HG03432 (cell line): ENCODE measurements around the gene APC.
A peak's percentile ranks its signal among the peaks of the same experiment; 100 is the strongest.
"Not testable (repeated sequence)": the region's sequence is repeated elsewhere in the genome, so short reads cannot be mapped to it uniquely, and the experiment has no call there.

Source experiments
- ATAC-seq: cut with Tn5 transposase; IDR thresholded peaks from one replicate; pipeline ENCODE4 v1.9.1; 2021; ENCODE audit warnings: mild to moderate bottlenecking, moderate library complexity; ENCODE audit not compliant: unreplicated experiment

The APC gene

DNA sequence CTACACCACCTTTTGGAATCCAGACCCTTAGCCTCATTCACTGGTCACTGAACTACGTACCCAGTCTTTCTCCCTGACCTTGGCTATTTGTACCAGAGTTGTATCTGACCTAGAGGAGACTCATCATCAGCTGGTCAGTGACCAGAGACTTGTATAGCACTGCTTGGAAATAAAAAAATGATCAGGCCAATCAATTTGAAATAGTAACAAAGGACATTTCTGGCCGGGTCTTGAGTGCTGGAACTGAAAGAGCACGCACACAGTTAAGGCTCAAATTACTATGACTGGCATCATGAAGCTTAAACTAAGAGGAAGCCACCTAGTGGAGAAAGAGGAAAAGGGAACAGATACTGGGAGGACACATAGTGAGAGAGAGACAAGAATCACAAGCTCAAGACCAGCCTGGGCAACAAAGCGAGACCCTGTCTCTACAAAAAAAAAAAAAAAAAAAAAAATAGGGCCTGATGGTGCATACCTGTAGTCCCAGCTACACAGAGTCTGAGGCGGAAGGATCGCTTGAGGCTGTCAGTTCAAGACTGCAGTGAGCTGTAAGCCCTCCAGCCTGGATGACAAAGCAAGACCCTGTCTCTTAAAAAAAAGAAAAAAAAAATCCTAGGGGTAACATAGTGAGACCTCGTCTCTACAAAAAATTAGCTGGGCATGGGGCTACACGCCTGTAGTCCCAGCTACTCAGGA lies 110.6 kb downstream of the APC start:
- ATAC-seq = peak; percentile 100

DNA sequence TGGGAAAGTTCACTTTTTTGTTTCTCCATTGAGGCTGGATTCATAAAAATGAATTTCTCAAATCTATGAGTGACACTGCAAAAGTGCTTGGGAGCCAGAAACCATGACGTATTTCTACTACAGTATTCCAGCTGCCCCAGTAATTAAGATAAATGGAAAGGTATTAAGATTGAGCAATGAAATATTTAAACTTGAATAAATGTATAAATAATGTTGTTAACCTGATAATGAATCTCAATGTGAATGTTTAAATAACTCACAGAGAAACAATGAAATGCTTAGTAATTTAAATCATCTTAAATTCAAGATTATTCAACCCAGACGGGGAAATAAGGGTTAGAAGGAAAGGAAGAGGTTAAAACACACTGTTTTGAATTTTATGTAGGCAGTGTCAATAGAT lies 112.2 kb downstream of the APC start:
- ATAC-seq = no peak

DNA sequence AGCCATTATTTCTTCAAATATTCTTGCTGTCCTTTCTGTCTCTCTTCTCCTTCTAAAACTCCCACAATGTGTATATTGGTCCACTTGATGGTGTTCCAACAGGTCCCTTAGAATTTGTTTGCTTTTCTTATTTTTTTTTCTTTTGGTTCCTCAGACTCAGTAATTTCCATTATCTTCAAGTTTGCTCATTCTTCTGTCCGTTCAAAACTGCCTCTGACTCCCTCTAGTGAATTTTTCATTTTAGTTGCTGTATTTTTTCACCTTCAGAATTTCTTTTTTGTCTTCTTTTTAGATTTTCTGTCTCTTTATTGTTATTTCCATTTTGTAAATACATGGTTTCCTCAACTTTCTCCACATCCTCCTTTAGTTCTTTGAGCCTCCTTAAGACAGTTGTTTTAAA lies 117.0 kb downstream of the APC start:
- ATAC-seq = no peak

DNA sequence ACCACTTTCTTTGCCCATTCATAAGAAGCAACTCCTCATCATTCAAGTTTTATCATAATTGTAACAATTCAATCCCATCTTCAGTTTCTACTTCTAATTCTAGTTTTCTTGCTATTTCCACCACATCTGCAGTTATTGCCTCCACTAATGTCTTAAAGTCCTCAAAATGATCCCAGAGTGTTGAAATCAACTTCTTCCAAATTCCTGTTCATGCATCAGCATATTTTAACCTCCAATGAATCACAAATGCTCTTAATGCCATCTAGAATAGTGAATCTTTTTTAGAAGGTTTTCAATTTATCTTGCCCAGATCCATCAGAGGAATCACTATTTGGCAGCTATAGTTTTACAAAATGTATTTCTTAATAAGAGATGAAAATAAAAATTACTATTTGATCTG lies 120.2 kb downstream of the APC start:
- no peak for ATAC-seq

DNA sequence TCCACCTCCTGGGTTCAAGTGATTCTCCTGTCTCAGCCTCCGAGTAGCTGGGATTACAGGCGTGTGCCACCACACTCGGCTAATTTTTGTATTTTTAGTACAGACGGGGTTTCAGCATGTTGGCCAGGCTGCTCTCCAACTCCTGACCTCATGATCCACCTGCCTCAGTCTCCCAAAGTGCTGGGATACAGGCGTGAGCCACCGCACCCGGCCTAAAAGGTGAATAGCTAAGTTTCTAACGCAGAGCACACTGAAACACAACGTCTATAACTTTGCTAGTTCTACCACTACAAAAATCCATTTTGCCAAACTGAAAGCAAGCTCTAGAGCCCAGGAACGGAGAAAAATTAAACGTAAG lies 122.9 kb downstream of the APC start:
- not testable (repeated sequence) for ATAC-seq

DNA sequence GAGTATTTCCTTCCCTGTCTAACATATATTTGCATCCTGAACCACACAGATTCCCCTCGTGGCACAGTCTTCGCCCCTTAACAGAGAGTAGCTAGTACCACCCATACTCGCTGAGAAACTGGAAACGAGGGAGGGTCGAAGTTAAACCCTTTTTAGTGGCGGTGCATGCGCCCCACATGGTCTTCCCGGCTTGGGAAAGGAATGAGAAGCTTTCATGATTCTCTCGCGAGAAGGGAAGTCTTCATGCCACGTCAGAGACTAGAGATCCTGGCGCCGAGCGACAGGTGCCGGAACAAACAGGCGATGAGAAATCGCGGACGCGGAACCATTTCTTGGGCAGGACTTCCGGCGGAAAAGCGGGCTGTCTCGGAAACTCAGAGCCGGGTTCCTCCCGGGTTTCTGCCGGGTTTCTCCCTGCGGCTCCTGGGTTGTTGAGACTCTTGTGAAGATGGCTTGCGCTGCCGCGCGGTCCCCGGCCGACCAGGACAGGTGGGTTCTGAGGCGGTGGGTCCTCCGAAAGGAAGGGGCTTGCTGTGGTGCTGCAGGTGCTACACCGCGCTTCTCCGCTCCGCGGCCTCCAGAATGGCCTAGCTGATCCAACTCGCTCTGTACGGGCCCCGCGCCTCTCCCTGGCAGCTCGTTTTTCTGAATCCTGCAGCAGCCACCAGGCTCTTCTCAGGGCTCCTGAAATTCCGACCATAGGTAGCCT lies 123.4 kb downstream of the APC start, which contains the start of gene SRP19:
SRP19 (plus strand) TSS at position 359 of the 709 bp plus-strand sequence; CDS start at position 449, 90 bp downstream.
- peak; percentile 99 for ATAC-seq

DNA sequence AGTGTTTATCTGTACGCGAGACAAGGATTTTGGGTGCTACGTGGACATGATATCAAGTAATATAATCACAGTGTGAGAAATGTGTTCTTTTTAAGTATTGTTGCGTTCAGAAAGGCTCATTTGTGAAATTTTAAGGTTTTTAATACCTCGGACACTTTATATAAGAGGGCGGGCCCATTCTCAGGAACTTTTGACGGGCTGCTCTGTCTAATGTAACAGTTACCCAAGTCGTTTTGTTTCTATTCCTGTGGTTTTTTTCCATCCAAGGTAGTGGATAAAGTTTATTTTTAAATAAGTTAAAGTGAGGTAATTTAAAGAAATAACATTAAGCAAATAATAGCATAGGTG lies 123.9 kb downstream of the APC start:
- ATAC-seq = no peak

- ATAC-seq = no peak
These were observed 124.4 kb downstream of the APC start for GRCh38 chr5:112862085-112862484.

DNA sequence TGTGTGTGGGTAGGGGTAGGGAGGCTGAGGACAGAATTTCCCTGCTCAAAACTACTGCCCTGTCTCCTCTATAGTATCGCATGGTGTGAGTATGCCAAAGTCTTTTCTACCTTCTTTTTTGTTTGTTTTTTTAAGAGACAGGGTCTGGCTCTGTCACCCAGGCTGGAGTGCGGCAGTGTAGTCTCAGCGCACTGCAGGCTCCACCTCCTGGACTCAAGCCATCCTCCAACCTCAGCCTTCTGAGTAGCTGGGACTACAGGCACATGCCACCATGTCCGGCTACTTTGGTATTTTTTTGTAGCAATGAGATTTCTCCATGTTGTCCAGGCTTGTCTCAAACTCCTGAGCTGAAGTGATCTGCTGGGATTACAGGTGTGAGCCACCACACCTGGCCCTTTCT lies 125.9 kb downstream of the APC start:
- ATAC-seq = no peak

- ATAC-seq = no peak
These were observed 127.4 kb downstream of the APC start for GRCh38 chr5:112865128-112865527.

- ATAC-seq = no peak
These were observed 129.1 kb downstream of the APC start for GRCh38 chr5:112866739-112867138.

DNA sequence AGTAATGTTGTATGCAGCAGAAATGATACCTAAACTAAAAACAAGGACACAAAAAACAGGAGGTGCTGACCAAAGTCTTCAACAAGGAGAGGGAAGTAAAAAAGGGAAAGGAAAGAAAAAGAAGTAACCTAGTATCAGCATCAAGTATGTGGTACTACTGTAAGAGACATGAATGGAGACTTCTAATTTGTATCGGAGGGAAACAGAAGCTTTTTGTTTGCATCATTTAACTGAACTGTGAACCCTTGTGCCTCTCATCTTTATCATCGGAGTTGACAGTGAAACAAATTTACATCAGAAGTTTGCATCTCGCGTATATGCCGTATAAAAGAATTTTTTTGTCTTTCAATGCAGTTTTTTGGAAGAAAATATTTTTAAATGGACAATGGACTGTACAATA lies 129.7 kb downstream of the APC start:
- ATAC-seq = no peak

DNA sequence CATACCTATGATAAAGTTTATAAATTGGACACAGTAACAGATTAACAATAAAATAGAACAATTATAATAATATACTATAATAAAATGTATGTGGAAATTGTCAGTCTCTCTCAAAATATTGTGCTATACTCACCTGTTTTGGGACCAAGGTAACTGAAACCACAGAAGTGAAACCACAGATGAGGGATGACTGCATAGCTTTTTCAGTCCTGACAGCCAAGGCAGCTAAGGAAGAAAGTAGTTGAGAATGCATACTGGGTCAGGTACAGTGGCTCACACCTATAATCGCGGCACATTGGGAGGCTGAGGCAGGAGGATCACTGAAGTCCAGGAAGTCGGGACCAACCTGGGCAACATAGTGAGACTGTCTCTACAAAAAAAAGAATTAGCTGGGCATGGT lies 132.3 kb downstream of the APC start:
- peak; percentile 75 for ATAC-seq

DNA sequence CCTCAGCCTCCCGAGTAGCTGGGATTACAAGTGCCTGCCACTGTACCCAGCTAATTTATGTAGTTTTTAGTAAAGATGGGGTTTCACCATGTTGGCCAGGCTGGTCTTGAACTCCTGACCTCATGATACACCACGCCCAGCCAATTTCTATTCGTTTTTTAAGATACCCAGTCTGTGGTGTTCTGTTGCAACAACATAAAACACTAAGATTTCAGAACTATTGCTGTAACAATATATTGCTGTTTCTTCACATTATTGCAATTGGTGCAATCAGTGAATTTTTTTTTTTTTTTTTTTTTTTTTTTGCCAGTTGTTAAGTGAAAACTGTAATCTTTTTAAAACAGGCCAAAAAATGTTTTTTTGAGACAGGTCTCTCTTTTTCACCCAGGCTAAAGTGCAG lies 133.3 kb downstream of the APC start:
- ATAC-seq = no peak

GRCh38 chr5:112876362-112876761 lies 138.7 kb downstream of the APC start:
- ATAC-seq = no peak

GRCh38 chr5:112878101-112878500 lies 140.4 kb downstream of the APC start:
- no peak for ATAC-seq

DNA sequence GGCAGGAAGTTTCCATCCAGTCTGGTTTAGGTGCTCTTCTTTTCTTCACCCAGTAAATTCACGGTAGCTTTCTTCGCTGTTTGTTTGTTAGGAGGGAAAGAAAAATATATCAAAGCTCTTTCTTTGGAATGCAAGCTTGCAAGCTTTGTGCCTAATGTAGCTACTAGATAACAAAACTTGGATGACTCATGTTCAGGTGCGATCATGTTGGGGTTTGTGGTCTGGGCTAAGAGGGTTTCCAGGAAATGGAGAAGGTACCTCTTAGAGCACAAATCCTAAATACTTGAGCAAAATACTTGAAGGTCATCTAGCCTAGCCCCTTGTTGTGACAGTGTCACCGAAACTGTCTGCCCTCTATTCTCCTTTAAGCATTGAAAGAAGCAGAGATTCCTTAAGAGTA lies 141.1 kb downstream of the APC start:
- peak; percentile 77 for ATAC-seq

- no peak for ATAC-seq
These were observed 142.7 kb downstream of the APC start for GRCh38 chr5:112880219-112880964.

DNA sequence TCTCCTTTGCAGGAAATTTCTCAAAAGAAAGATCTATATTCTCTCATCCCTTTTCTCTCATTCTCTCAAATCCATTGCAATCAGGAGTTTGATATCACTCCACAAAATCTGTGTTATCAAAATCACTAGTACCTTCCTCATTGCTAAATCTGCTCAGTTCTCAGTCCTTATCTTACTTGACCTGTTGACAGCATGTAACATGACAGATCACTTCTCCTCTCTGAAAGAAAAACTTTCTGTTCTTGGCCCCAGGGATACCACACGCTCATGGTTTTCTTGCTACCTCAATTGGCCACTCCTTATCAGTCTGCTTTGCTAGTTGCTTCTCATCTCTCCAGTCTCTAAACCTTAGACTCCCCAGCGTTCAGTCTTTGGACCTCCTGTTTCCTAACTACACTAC lies 145.5 kb downstream of the APC start:
- no peak for ATAC-seq

DNA sequence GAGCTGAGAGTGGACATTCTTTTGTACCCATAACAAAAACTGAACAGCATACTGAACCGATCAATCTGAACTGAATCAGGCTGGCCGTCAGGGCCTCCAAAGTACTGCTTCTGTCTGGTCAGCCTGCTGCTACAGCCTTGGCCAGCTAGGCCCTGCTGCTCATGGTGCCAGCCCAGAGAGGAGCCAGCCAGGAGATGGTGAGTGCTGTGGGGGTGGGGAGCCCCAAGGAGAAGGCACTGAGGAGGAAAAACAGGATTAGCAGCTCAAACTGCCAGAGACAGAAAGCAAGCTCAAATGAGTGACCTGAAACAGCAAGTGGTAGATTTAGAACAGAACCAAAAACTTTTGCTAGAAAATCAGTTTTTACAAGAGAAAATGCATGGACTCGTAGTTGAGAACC lies 147.3 kb downstream of the APC start:
- ATAC-seq = no peak

DNA sequence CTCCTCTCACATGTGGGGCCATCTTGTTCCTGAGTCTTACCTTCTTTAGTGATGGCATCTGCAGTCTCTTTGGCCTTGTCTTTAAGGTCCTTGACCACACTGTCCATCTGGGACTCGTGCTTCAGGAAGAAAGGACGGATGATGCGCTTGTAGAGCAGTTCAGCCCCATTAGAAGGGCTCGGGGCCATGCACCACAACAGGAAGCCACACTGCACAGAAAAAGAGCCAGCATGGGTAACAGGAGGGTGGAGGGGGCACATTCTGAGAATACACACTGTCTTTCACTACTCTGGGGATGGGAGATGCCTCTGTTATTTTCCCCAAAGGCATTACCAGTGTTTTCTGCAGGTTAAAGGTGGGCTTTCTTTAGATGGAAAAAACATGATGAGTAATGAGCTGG lies 149.3 kb downstream of the APC start:
- ATAC-seq = no peak

DNA sequence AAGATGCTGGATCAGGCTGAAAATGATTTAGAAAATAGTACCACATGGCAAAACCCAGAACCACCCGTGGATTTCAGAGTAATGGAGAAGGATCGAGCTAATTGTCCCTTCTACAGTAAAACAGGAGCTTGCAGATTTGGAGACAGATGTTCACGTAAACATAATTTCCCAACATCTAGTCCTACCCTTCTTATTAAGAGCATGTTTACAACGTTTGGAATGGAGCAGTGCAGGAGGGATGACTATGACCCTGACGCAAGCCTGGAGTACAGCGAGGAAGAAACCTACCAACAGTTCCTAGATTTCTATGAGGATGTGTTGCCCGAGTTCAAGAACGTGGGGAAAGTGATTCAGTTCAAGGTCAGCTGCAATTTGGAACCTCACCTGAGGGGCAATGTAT lies 154.4 kb downstream of the APC start:
- not testable (repeated sequence) for ATAC-seq
